CD4-positive, alpha-beta memory T cell (primary cell): ENCODE measurements around the gene ANKRD52. TPM values are rescaled to one million over a fixed set of nuclear protein-coding genes. Genes with fewer than 3 reads are reported as not detected.
"Not testable (repeated sequence)": the region's sequence is repeated elsewhere in the genome, so short reads cannot be mapped to it uniquely, and the experiment has no call there.

Experiments
- CTCF ChIA-PET: fragments of 350-600 bp; sonication (Branson Sonifier 250); formaldehyde crosslinking; loops from one replicate; lab custom pipeline; 2021; ENCODE audit warnings: inconsistent platforms; ENCODE audit not compliant: partially characterized antibody; lab: Charles Lee
- POLR2A ChIA-PET: fragments of 350-600 bp; sonication (Branson Sonifier 250); formaldehyde crosslinking; loops from one replicate; lab custom pipeline; 2021; ENCODE audit not compliant: partially characterized antibody; lab: Charles Lee
- DNase-seq, 5 donors: peaks; one replicate each; pipeline versions ENCODE4 v3.0.0 to v3.0.0-alpha.2; 2020 to 2022; ENCODE audit warnings: mixed read lengths in 1 of 5
- H3K27ac ChIP-seq: one replicate; pipeline ENCODE4 v1.7.0; 2013; ENCODE audit warnings: low read depth, low read length
- H3K27me3 ChIP-seq: 2 replicates; pipeline ENCODE4 v1.7.0; 2013; ENCODE audit warnings: mild to moderate bottlenecking, low read length, moderate library complexity; ENCODE audit not compliant: insufficient read depth
- H3K36me3 ChIP-seq: 2 replicates; pipeline ENCODE4 v1.7.0; 2013; ENCODE audit warnings: mild to moderate bottlenecking, low read length, moderate library complexity; ENCODE audit not compliant: insufficient read depth
- H3K4me1 ChIP-seq: 2 replicates; pipeline ENCODE4 v1.7.0; 2013; ENCODE audit warnings: mild to moderate bottlenecking, low read length, moderate library complexity; ENCODE audit not compliant: insufficient read depth
- H3K4me3 ChIP-seq, 2 donors: one replicate each; pipeline ENCODE4 v1.7.0; 2013; ENCODE audit warnings: low read length in 2 of 2, mild to moderate bottlenecking in 1 of 2
- H3K9me3 ChIP-seq, 2 donors: one replicate each; pipeline ENCODE4 v1.7.0; 2013; ENCODE audit warnings: low read length in 2 of 2, control low read depth in 1 of 2; ENCODE audit not compliant: control insufficient read depth in 1 of 2
- H3K27ac Mint-ChIP-seq, 7 donors: one replicate each; pipeline ENCODE4 v1.8.0; 2020 to 2021; ENCODE audit warnings: mixed read lengths in 7 of 7, mild to moderate bottlenecking in 6 of 7, inconsistent platforms in 3 of 7, moderate library complexity in 3 of 7
- H3K27me3 Mint-ChIP-seq, 2 donors: one replicate each; pipeline ENCODE4 v1.8.0; 2020 to 2021; ENCODE audit warnings: mixed read lengths in 2 of 2
- H3K36me3 Mint-ChIP-seq, 2 donors: one replicate each; pipeline ENCODE4 v1.8.0; 2020 to 2021; ENCODE audit warnings: mixed read lengths in 2 of 2, inconsistent platforms in 1 of 2, mild to moderate bottlenecking in 1 of 2
- H3K4me1 Mint-ChIP-seq, 4 donors: one replicate each; pipeline ENCODE4 v1.8.0; 2020 to 2021; ENCODE audit warnings: mixed read lengths in 4 of 4, mild to moderate bottlenecking in 1 of 4
- H3K4me3 Mint-ChIP-seq, 8 donors: one replicate each; pipeline ENCODE4 v1.8.0; 2020 to 2021; ENCODE audit warnings: mixed read lengths in 8 of 8, mild to moderate bottlenecking in 7 of 8, moderate library complexity in 6 of 8, inconsistent platforms in 3 of 8
- H3K9me3 Mint-ChIP-seq, 8 donors: one replicate each; pipeline ENCODE4 v1.8.0; 2020 to 2021; ENCODE audit warnings: mixed read lengths in 8 of 8, mild to moderate bottlenecking in 5 of 8, inconsistent platforms in 3 of 8, moderate library complexity in 1 of 8
- intact Hi-C: fragments of 100-400 bp; cut with micrococcal nuclease; formaldehyde crosslinking; loops from one replicate; pipeline ENCODE4 v1.15.1; 2023
- polyA plus RNA-seq, 2 donors: library from polyadenylated mRNA; unstranded; fragments of 300-500 nt; fragmentation: Illumina TruSeq; gene quantifications; one replicate each; pipeline ENCODE4 v1.2.3, GENCODE V29; 2021
- total RNA-seq, 2 experiments: library from RNA; stranded (reverse); gene quantifications; one replicate each; pipeline ENCODE4 v1.2.3, GENCODE V29; 2021

Gene ANKRD52
- total and polyA plus RNA-seq, 4 experiments from 2014 or later: 3.4 to 44.5 (median 34.6) TPM

GRCh38 chr12:56274299-56274698, 16.1 kb upstream of the ANKRD52 start:
- POLR2A ChIA-PET: no interaction called here
- Histone ChIP-seq H3K4me3 (no peak overlapping the region), H3K27me3 (no peaks in the 10 kb centered on the region), H3K36me3 (peaks cover 64% of the 10 kb centered on the region), H3K4me1 (no peaks in the 10 kb centered on the region), H3K9me3 (no peaks in the 10 kb centered on the region), H3K27ac (no peak overlapping the region)
- Mint-ChIP-seq H3K27me3 (no peaks in the 10 kb centered on the region), H3K4me1 (no peaks in the 10 kb centered on the region), H3K9me3 (no peaks in the 10 kb centered on the region), H3K36me3 (peaks cover 37 to 74% of the 10 kb centered on the region in 2 donors), H3K4me3 (no peak overlapping the region), H3K27ac (peak overlapping the region in 1 of 7 donors; percentile 43)
- CTCF ChIA-PET: no interaction called here
- no peak for DNase-seq
- intact Hi-C loops: no loop called here

- H3K27ac ChIP-seq, intact Hi-C loops, POLR2A ChIA-PET, CTCF ChIA-PET, H3K9me3 Mint-ChIP-seq, H3K4me1 ChIP-seq, H3K4me3 ChIP-seq, H3K27me3 ChIP-seq, H3K4me3 Mint-ChIP-seq, H3K27ac Mint-ChIP-seq, H3K4me1 Mint-ChIP-seq, H3K27me3 Mint-ChIP-seq, DNase-seq, H3K9me3 ChIP-seq: not testable (repeated sequence)
- H3K36me3 ChIP-seq: peaks cover 55% of the 10 kb centered on the region
- H3K36me3 Mint-ChIP-seq: peaks cover 29 to 68% of the 10 kb centered on the region in 2 donors
Observed at GRCh38 chr12:56272468-56272867, 14.3 kb upstream of the ANKRD52 start.

- peaks cover 14% of the 10 kb centered on the region for H3K4me1 ChIP-seq
- Mint-ChIP-seq H3K4me3 (no peak overlapping the region), H3K27ac (peak overlapping the region in 5 of 7 donors; percentile 13 to 36 (median 17)), H3K27me3 (no peaks in the 10 kb centered on the region), H3K4me1 (peaks cover 9 to 18% (median 15%) of the 10 kb centered on the region in 4 donors), H3K9me3 (no peaks in the 10 kb centered on the region), H3K36me3 (peaks cover 26 to 64% of the 10 kb centered on the region in 2 donors)
- CTCF ChIA-PET: interaction anchor here (6.2 kb wide), 1 partner anchor 14 kb away, joined by 36 read pairs; the partner anchor contains the start of gene ANKRD52
- no peaks in the 10 kb centered on the region for H3K9me3 ChIP-seq
- no peak for DNase-seq
- H3K27ac ChIP-seq: no peak overlapping the region
- peaks cover 51% of the 10 kb centered on the region for H3K36me3 ChIP-seq
- POLR2A ChIA-PET: no interaction called here
- intact Hi-C loops: no loop called here
- H3K4me3 ChIP-seq: no peak overlapping the region
- no peaks in the 10 kb centered on the region for H3K27me3 ChIP-seq
Observed at GRCh38 chr12:56271031-56271430, 12.8 kb upstream of the ANKRD52 start.

- POLR2A ChIA-PET: interaction anchor here (0.6 to 3.6 kb wide), 22 partner anchors 8 to 361 kb away, joined by 3 to 38 read pairs (median 5); partner anchors contain the start of genes ANKRD52, APOF, CNPY2 and ESYT1
Observed at GRCh38 chr12:56267443-56268071, 9.4 kb upstream of the ANKRD52 start.

GRCh38 chr12:56266693-56267442, 8.7 kb upstream of the ANKRD52 start, which contains the start of gene COQ10A:
Gene COQ10A, plus strand, starts transcription at chr12:56266942. Its CDS starts 177 bp downstream, at chr12:56267119.
- CTCF ChIA-PET: interaction anchor here (0.6 to 6.2 kb wide), 12 partner anchors 9 to 492 kb away, joined by 3 to 36 read pairs (median 4); partner anchors contain the start of genes ANKRD52 and RNF41

More at GRCh38 chr12:56267443-56268071, 9.4 kb upstream of the ANKRD52 start:
- H3K4me1 Mint-ChIP-seq: peaks cover 10 to 23% (median 16%) of the 10 kb centered on the region in 4 donors
- H3K27ac Mint-ChIP-seq: peak overlapping the region; percentile 58 to 93 (median 88)
- no peaks in the 10 kb centered on the region for H3K27me3 ChIP-seq
- peak overlapping the region; percentile 75 to 95 (median 81) for H3K4me3 Mint-ChIP-seq
- H3K36me3 ChIP-seq: peaks cover 22% of the 10 kb centered on the region
- peak overlapping the region; percentile 6 to 90 for H3K4me3 ChIP-seq
- H3K27me3 Mint-ChIP-seq: no peaks in the 10 kb centered on the region
- no peaks in the 10 kb centered on the region for H3K9me3 Mint-ChIP-seq
- H3K9me3 ChIP-seq: no peaks in the 10 kb centered on the region
- CTCF ChIA-PET: interaction anchor here (0.6 to 6.2 kb wide), 9 partner anchors 10 to 493 kb away, joined by 3 to 36 read pairs (median 5); partner anchors contain the start of genes ANKRD52 and RNF41
- H3K36me3 Mint-ChIP-seq: peaks cover 7 to 34% of the 10 kb centered on the region in 2 donors
- H3K4me1 ChIP-seq: peaks cover 14% of the 10 kb centered on the region
- peak overlapping the region; percentile 84 for H3K27ac ChIP-seq
- no peak for DNase-seq
- intact Hi-C loops: loop anchor here (1.0 to 5.0 kb wide), 4 partner anchors 33 to 95 kb away; partner anchors contain the start of genes APOF, CS, NABP2 and RNF41

GRCh38 chr12:56266068-56266692, 8.0 kb upstream of the ANKRD52 start:
- Mint-ChIP-seq H3K4me1 (peaks cover 10 to 23% (median 16%) of the 10 kb centered on the region in 4 donors), H3K27ac (peak overlapping the region; percentile 90 to 99 (median 97)), H3K36me3 (peaks cover 0 to 22% of the 10 kb centered on the region in 2 donors), H3K4me3 (peak overlapping the region; percentile 89 to 99 (median 96))
- not testable (repeated sequence) for H3K27me3 Mint-ChIP-seq, H3K9me3 ChIP-seq, DNase-seq, H3K27me3 ChIP-seq, H3K9me3 Mint-ChIP-seq
- Histone ChIP-seq H3K4me1 (peaks cover 14% of the 10 kb centered on the region), H3K4me3 (peak overlapping the region; percentile 27 to 90), H3K27ac (peak overlapping the region; percentile 84), H3K36me3 (peaks cover 19% of the 10 kb centered on the region)
- POLR2A ChIA-PET: interaction anchor here (0.9 to 3.6 kb wide), 17 partner anchors 8 to 293 kb away, joined by 3 to 38 read pairs (median 7); partner anchors contain the start of genes ANKRD52, CNPY2, ESYT1 and IL23A
- CTCF ChIA-PET: interaction anchor here (0.8 to 6.2 kb wide), 11 partner anchors 9 to 197 kb away, joined by 3 to 36 read pairs (median 3); partner anchors contain the start of genes ANKRD52 and RNF41
- intact Hi-C loops: loop anchor here (1.0 to 5.0 kb wide), 5 partner anchors 8 to 202 kb away; partner anchors contain the start of genes ANKRD52, APOF, NABP2 and RNF41

More at GRCh38 chr12:56266693-56267442, 8.7 kb upstream of the ANKRD52 start, which contains the start of gene COQ10A:
- H3K27ac ChIP-seq: peak within 1 kb of the TSS; percentile 84
- Mint-ChIP-seq H3K36me3 (peaks cover 4 to 29% of the 10 kb centered on the region in 2 donors), H3K4me3 (peak within 1 kb of the TSS; percentile 89 to 99 (median 96)), H3K27ac (peak within 1 kb of the TSS; percentile 90 to 99 (median 97)), H3K9me3 (no peaks in the 10 kb centered on the region), H3K27me3 (no peaks in the 10 kb centered on the region), H3K4me1 (peaks cover 10 to 23% (median 16%) of the 10 kb centered on the region in 4 donors)
- H3K36me3 ChIP-seq: peaks cover 22% of the 10 kb centered on the region
- H3K4me1 ChIP-seq: peaks cover 14% of the 10 kb centered on the region
- peak; percentile 89 to 96 (median 91) for DNase-seq
- intact Hi-C loops: loop anchor here (1.0 to 5.0 kb wide), 6 partner anchors 9 to 201 kb away; partner anchors contain the start of genes ANKRD52, APOF, CS and NABP2
- POLR2A ChIA-PET: interaction anchor here (0.6 to 3.6 kb wide), 24 partner anchors 9 to 362 kb away, joined by 3 to 38 read pairs (median 4); partner anchors contain the start of genes ANKRD52, APOF, CNPY2 and ESYT1
- no peaks in the 10 kb centered on the region for H3K27me3 ChIP-seq
- peak within 1 kb of the TSS; percentile 27 to 90 for H3K4me3 ChIP-seq
- no peaks in the 10 kb centered on the region for H3K9me3 ChIP-seq
